Liver (tissue), 9 donors: Measurements from ENCODE around the gene NUP153. TPM values are rescaled to one million over a fixed set of nuclear protein-coding genes. Genes with fewer than 3 reads are reported as not detected.

Experiments used
- DNase-seq: peaks from one replicate; pipeline ENCODE4 v3.0.0-alpha.2; 2017; ENCODE audit warnings: low spot score
- H3K27ac ChIP-seq, 2 donors: one replicate each; pipeline ENCODE4 v1.7.0; 2013; ENCODE audit warnings: inconsistent platforms in 2 of 2, low read length in 2 of 2, control low read depth in 1 of 2, low read depth in 1 of 2, mild to moderate bottlenecking in 1 of 2
- H3K27me3 ChIP-seq, 4 donors: one replicate each; pipeline versions ENCODE4 v1.6.1 to v1.7.0; 2013; ENCODE audit warnings: low read length in 3 of 4, inconsistent platforms in 1 of 4, mild to moderate bottlenecking in 1 of 4, moderate library complexity in 1 of 4; ENCODE audit not compliant: control insufficient read depth in 4 of 4, insufficient read depth in 4 of 4
- H3K36me3 ChIP-seq, 4 donors: one replicate each; pipeline versions ENCODE4 v1.6.1 to v1.7.0; 2013; ENCODE audit warnings: low read length in 3 of 4, mild to moderate bottlenecking in 3 of 4, low read depth in 1 of 4, moderate library complexity in 1 of 4; ENCODE audit not compliant: control insufficient read depth in 4 of 4, insufficient read depth in 3 of 4
- H3K4me1 ChIP-seq, 4 donors: one replicate each; pipeline versions ENCODE4 v1.6.1 to v1.7.0; 2013; ENCODE audit warnings: low read length in 3 of 4, mild to moderate bottlenecking in 3 of 4, moderate library complexity in 1 of 4; ENCODE audit not compliant: control insufficient read depth in 4 of 4, insufficient read depth in 4 of 4
- H3K4me3 ChIP-seq, 3 donors: one replicate each; pipeline versions ENCODE4 v1.6.1 to v1.7.0; 2013; ENCODE audit warnings: low read length in 3 of 3, control low read depth in 1 of 3, low read depth in 1 of 3, mild to moderate bottlenecking in 1 of 3
- H3K9ac ChIP-seq, 2 donors: one replicate each; pipeline ENCODE4 v1.7.0; 2013; ENCODE audit warnings: low read length in 2 of 2, mild to moderate bottlenecking in 2 of 2, moderate library complexity in 2 of 2, control low read depth in 1 of 2, low read depth in 1 of 2
- H3K9me3 ChIP-seq, 4 donors: one replicate each; pipeline versions ENCODE4 v1.6.1 to v1.7.0; 2013; ENCODE audit warnings: low read length in 3 of 4; ENCODE audit not compliant: control insufficient read depth in 4 of 4
- ATF3 ChIP-seq: IDR thresholded peaks from 2 replicates; pipeline ENCODE4 v1.6.1; 2016; ENCODE audit warnings: antibody characterized with exemption
- CTCF ChIP-seq: fragments of 150-350 bp; IDR thresholded peaks from 2 replicates; pipeline ENCODE4 v1.5.1; 2017; ENCODE audit warnings: improper control_type of control experiment, low read depth, low read length; ENCODE audit not compliant: missing input control
- EGR1 ChIP-seq, 2 donors: IDR thresholded peaks; 2 replicates each; pipeline ENCODE4 v1.6.1; 2016 to 2018; ENCODE audit warnings: antibody characterized with exemption in 2 of 2, low read depth in 2 of 2
- FOXA1 ChIP-seq: IDR thresholded peaks from 2 replicates; pipeline ENCODE4 v1.6.1; 2016; ENCODE audit warnings: antibody characterized with exemption
- FOXA2 ChIP-seq: IDR thresholded peaks from 2 replicates; pipeline ENCODE4 v1.6.1; 2016; ENCODE audit warnings: antibody characterized with exemption
- GABPA ChIP-seq, 2 donors: IDR thresholded peaks in 1 of 2; conservative IDR thresholded peaks in 1 of 2; 2 replicates each; pipeline ENCODE4 v1.6.1; 2016; ENCODE audit warnings: antibody characterized with exemption in 2 of 2, mild to moderate bottlenecking in 1 of 2, moderate library complexity in 1 of 2
- HNF4A ChIP-seq, 2 donors: conservative IDR thresholded peaks; 2 replicates each; pipeline ENCODE4 v1.6.1; 2016; ENCODE audit warnings: antibody characterized with exemption in 2 of 2, mild to moderate bottlenecking in 2 of 2
- HNF4G ChIP-seq: IDR thresholded peaks from 2 replicates; pipeline ENCODE4 v1.6.1; 2016; ENCODE audit warnings: antibody characterized with exemption
- NR2F2 ChIP-seq: IDR thresholded peaks from 2 replicates; pipeline ENCODE4 v1.6.1; 2016; ENCODE audit warnings: antibody characterized with exemption
- RAD21 ChIP-seq, 2 donors: IDR thresholded peaks; 2 replicates each; pipeline ENCODE4 v1.6.1; 2016; ENCODE audit warnings: antibody characterized with exemption in 2 of 2, mild to moderate bottlenecking in 2 of 2
- REST ChIP-seq: IDR thresholded peaks from 2 replicates; pipeline ENCODE4 v1.6.1; 2016; ENCODE audit warnings: antibody characterized with exemption, mild to moderate bottlenecking
- RXRA ChIP-seq, 2 donors: IDR thresholded peaks; 2 replicates each; pipeline ENCODE4 v1.6.1; 2017 to 2018; ENCODE audit warnings: antibody characterized with exemption in 2 of 2, mild to moderate bottlenecking in 1 of 2
- SP1 ChIP-seq: IDR thresholded peaks from 2 replicates; pipeline ENCODE4 v1.6.1; 2018; ENCODE audit warnings: antibody characterized with exemption, mild to moderate bottlenecking
- TAF1 ChIP-seq: conservative IDR thresholded peaks from 2 replicates; pipeline ENCODE4 v1.6.1; 2016; ENCODE audit warnings: antibody characterized with exemption, mild to moderate bottlenecking
- YY1 ChIP-seq: IDR thresholded peaks from 2 replicates; pipeline ENCODE4 v1.6.1; 2016; ENCODE audit warnings: antibody characterized with exemption, mild to moderate bottlenecking
- WGBS: extraction: QIAGEN DNeasy Blood & Tissue Kit; methylation state at CpG from one replicate; pipeline ENCODE4 v1.1.7; 2013; 5-methylcytosine and 5-hydroxymethylcytosine counted together
- polyA plus RNA-seq, 2 donors: library from polyadenylated mRNA; stranded (reverse) in 1 of 2; unstranded in 1 of 2; fragments of 200-250 nt in 1 of 2; fragments of >200 nt in 1 of 2; fragmentation: Nextera tagmentation in 1 of 2; extraction: Ambion mirVana in 1 of 2; gene quantifications; one replicate each; pipeline versions ENCODE4 v1.2.1 to v1.2.3, GENCODE V29; 2013 to 2015
- total RNA-seq, 2 donors: library from RNA; depleted of rRNA; stranded (reverse); fragments of >200 nt; gene quantifications; one replicate each; pipeline ENCODE4 v1.2.3, GENCODE V29; 2014
- TF ChIP-seq, protein P1 (sequence below): IDR thresholded peaks from 2 replicates; pipeline ENCODE4 v1.6.1; 2016; ENCODE audit warnings: antibody characterized with exemption
- TF ChIP-seq, protein P2 (sequence below): IDR thresholded peaks from 2 replicates; pipeline ENCODE4 v1.6.1; 2016; ENCODE audit warnings: antibody characterized with exemption
- donor health status: healthy.
- donor health status: healthy.
- donor health status: healthy.
- donor health status: healthy.
- donor health status: healthy.

Gene NUP153
- total and polyA plus RNA-seq, 4 donors = 5.1 to 42.4 (median 14.4) TPM

DNA sequence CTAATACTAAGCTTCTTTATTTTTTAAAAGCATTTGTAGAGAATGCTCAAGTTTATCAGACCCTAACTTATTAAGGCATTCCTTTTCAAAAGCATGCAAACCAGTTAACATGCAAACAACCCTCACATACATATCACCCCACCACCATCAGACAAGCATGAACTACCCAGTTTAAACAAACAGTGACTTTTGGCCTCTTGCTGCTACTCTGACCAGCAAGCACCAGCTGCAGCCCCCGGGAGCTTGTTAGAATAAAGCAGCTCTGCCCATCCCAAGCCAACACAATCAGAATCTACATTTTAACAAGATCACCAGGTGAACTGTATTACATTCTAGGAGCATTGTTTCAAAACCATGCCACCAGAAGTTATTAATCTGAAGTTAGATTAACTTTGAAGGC, 5.9 kb upstream of the NUP153 start:
- H3K27me3 ChIP-seq = no peaks in the 10 kb centered on the region
- H3K27ac ChIP-seq = no peak overlapping the region
- WGBS = 25% methylated on average over 1 of the region's 1 CpG
- no peak overlapping the region for H3K4me3 ChIP-seq
- no peaks in the 10 kb centered on the region for H3K9me3 ChIP-seq
- TF ChIP-seq FOXA1 (no peak), YY1 (no peak)
- peaks cover 0 to under 1% (median 0%) of the 10 kb centered on the region in 4 donors for H3K4me1 ChIP-seq
- H3K9ac ChIP-seq = no peak overlapping the region
- no peak for DNase-seq
- H3K36me3 ChIP-seq = no peaks in the 10 kb centered on the region

DNA sequence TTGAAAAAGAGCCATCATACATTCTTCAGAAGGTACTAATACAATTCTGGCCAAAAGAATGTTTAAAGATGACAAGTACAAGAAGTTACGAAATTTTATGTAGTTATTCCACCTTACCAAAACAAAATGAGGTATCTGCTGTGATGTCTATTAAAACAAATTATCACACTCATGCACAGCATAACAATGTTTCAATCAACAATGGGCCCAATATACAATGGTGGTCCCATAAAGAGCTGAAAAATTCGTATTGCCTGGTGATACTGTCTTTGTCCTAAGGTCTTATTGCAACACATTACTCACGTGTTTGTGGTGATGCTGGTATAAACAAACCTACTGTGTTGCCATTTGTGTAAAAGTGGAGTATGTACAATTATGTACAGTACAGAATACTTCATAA, 3.6 kb upstream of the NUP153 start:
- H3K4me3 ChIP-seq = no peak overlapping the region
- TF ChIP-seq YY1 (no peak), EGR1 (IDR thresholded peaks at IDR 0.05; ENCODE audit: low read depth in 2 of 2) (no peak), HNF4G (no peak), NR2F2 (no peak), ATF3 (no peak), RAD21 (IDR thresholded peaks at IDR 0.05) (no peak), FOXA2 (no peak), SP1 (no peak), GABPA (IDR thresholded peaks at IDR 0.05 in 1 of 2, conservative IDR thresholded peaks at IDR 0.05 in 1 of 2) (no peak), REST (no peak), HNF4A (conservative IDR thresholded peaks at IDR 0.05) (no peak), TAF1 (no peak), CTCF (no peak), RXRA (IDR thresholded peaks at IDR 0.05) (no peak)
- TF ChIP-seq, protein P1, sequence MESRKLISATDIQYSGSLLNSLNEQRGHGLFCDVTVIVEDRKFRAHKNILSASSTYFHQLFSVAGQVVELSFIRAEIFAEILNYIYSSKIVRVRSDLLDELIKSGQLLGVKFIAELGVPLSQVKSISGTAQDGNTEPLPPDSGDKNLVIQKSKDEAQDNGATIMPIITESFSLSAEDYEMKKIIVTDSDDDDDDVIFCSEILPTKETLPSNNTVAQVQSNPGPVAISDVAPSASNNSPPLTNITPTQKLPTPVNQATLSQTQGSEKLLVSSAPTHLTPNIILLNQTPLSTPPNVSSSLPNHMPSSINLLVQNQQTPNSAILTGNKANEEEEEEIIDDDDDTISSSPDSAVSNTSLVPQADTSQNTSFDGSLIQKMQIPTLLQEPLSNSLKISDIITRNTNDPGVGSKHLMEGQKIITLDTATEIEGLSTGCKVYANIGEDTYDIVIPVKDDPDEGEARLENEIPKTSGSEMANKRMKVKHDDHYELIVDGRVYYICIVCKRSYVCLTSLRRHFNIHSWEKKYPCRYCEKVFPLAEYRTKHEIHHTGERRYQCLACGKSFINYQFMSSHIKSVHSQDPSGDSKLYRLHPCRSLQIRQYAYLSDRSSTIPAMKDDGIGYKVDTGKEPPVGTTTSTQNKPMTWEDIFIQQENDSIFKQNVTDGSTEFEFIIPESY = no peak
- TF ChIP-seq, protein P2, sequence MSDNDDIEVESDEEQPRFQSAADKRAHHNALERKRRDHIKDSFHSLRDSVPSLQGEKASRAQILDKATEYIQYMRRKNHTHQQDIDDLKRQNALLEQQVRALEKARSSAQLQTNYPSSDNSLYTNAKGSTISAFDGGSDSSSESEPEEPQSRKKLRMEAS = no peak
- peaks cover 0 to 5% (median 1%) of the 10 kb centered on the region in 4 donors for H3K4me1 ChIP-seq
- H3K9ac ChIP-seq = no peak overlapping the region
- H3K9me3 ChIP-seq = no peaks in the 10 kb centered on the region
- no peak for DNase-seq
- no peaks in the 10 kb centered on the region for H3K36me3 ChIP-seq
- H3K27ac ChIP-seq = no peak overlapping the region
- no peaks in the 10 kb centered on the region for H3K27me3 ChIP-seq
- WGBS = 49% methylated on average over 3 of the region's 3 CpGs
